ENCODE results near the gene ACP4.

DNA sequence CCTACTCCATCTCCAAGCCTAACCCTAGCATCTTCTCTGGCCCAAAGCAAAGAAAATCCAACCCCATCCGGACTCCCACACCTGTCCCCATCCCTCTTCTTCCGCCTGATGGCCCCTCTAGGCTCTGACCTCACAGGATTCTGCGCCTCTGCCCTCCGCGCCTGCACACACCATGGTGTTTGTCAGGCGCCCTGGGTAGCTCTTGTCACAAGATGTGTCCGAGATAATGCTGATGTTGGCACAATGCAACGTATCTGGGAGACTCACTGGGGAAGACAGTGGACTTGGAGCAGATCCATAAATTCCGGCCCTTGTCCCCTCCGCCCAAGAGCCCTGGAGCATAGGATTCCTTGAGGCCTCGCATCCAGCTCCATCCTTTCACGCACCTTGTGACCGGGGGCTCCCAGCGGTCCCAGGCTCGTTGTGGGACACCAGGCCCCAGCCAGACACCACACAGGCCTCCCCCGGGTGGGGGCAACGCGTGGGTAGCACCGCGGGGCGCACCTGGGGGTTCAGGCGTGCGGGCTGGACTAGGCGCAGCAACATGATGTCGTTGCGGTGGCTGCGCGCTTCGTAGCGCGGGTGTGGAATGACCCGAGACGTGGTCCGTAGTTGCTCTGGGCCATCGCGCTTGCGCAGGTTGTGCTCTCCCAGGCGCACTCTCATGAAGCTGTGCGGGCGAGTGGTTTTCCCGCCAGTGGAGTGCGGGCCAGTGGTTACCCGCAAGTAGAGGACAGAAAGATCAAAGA lies 36.5 kb downstream of the ACP4 start:
- TF ChIP-seq, protein P1, sequence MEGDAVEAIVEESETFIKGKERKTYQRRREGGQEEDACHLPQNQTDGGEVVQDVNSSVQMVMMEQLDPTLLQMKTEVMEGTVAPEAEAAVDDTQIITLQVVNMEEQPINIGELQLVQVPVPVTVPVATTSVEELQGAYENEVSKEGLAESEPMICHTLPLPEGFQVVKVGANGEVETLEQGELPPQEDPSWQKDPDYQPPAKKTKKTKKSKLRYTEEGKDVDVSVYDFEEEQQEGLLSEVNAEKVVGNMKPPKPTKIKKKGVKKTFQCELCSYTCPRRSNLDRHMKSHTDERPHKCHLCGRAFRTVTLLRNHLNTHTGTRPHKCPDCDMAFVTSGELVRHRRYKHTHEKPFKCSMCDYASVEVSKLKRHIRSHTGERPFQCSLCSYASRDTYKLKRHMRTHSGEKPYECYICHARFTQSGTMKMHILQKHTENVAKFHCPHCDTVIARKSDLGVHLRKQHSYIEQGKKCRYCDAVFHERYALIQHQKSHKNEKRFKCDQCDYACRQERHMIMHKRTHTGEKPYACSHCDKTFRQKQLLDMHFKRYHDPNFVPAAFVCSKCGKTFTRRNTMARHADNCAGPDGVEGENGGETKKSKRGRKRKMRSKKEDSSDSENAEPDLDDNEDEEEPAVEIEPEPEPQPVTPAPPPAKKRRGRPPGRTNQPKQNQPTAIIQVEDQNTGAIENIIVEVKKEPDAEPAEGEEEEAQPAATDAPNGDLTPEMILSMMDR (optimal IDR thresholded peaks at IDR 0.05 in 1 of 3, IDR thresholded peaks at IDR 0.05 in 1 of 3, conservative IDR thresholded peaks at IDR 0.05 in 1 of 3; ENCODE audit: extremely low read depth in 1 of 3, insufficient read depth in 2 of 3, low read length in 3 of 3), result no peak
- TF ChIP-seq EZH2 (IDR thresholded peaks at IDR 0.05; ENCODE audit: low read length), result no peak

Data from keratinocyte (primary cell).